Astrocyte of the cerebellum (primary cell): ENCODE results near the gene SERF1A.
"Not testable (repeated sequence)": the region's sequence is repeated elsewhere in the genome, so short reads cannot be mapped to it uniquely, and the experiment has no call there.

ENCODE experiments used
- DNase-seq: peaks from one replicate; pipeline ENCODE4 v3.0.0-alpha.2; 2011; ENCODE audit warnings: low read depth
- H3K4me3 ChIP-seq: 2 replicates; pipeline ENCODE4 v1.5.1; 2011; ENCODE audit warnings: mild to moderate bottlenecking, low read depth, low read length, moderate library complexity
- in situ Hi-C: cut with HindIII; loops from 2 replicates; pipeline ENCODE4 v1.10.0; 2017; ENCODE audit warnings: low sequenced_read_pairs

SERF1A gene

DNA sequence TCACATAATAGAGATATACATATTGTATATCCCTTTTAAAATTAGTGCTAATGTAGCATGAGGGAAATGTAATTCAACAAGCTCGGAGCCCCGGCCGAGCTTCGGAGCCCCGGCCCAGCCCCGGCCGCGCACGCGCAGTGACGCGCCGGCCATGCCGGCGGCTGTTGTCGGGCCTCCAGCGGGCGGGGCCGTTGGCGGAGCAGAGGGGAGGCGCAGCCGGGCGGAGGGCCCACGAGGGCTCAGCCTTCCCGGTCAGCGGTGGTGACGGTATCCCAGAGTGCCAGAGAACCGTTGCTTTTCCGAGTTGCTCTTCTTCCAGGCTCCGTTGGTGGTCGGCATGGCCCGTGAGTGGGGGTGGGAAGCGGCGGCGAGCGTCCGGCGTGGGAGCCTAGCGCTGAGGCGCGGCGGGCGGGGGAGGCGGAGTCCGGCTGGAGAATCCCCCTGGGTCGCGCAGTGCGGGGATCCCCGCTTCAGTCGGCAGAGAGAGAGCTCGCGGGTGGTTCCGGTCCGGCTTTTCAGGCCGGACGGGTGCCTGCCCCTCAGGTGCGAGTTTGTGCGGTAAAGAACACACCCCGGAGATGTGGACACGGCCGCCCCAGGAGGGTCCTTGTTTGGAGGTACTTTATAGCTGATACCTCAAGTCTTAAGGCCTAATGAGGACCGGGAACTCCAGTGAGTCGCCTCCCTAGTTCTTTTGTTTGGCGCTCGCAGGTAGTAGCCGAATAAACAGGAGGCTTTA lies at the start of gene SERF1A:
Gene SERF1A (plus strand): TSS at position 137 of the 739 bp plus-strand sequence. CDS start 201 bp downstream, at position 338.
- H3K4me3 ChIP-seq, in situ Hi-C loops: not testable (repeated sequence)

DNA sequence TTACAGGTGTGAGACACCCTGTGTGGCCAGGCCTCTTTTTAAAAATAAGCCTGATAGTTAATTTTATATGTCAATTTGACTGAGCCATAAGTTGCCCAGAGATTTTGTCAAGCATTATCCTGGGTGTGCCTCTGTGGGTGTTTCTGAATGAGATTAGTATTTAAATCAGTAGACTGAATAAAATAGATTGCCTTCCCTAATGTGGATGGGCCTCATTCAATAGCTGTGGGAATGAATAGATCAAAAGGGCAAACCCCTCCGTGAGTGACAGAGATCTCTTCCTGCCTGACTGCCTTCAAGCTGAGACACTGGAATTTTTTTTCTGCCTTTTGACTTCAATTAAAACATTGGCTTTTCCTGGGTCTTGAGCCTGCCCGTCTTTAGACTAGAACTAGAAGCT lies 33.7 kb upstream of the SERF1A start:
- DNase-seq, H3K4me3 ChIP-seq, in situ Hi-C loops: not testable (repeated sequence)

More for the DNA sequence above, at the start of gene SERF1A:
- DNase-seq = not testable (repeated sequence)

- in situ Hi-C loops, H3K4me3 ChIP-seq, DNase-seq: not testable (repeated sequence)
Measured at GRCh38 chr5:70870626-70871025, 29.8 kb upstream of the SERF1A start.

- in situ Hi-C loops, DNase-seq, H3K4me3 ChIP-seq: not testable (repeated sequence)
Measured at GRCh38 chr5:70896076-70896475, 4.4 kb upstream of the SERF1A start.

DNA sequence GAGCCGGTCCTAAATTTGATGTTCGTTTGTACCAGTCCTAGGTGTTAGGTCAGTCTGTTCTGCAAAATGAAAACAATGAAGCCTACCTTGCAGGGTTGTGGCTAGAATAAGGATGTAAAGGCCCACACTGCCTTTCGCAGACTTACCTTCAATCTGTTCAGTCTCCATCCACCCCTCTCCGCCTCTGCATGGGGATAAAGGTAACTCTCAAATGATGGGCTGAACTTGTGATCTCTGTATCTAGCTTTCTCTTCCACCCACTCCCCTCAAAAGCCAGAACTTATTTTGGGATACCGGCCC lies 753 bp downstream of the SERF1A start:
- in situ Hi-C loops, H3K4me3 ChIP-seq, DNase-seq: not testable (repeated sequence)

DNA sequence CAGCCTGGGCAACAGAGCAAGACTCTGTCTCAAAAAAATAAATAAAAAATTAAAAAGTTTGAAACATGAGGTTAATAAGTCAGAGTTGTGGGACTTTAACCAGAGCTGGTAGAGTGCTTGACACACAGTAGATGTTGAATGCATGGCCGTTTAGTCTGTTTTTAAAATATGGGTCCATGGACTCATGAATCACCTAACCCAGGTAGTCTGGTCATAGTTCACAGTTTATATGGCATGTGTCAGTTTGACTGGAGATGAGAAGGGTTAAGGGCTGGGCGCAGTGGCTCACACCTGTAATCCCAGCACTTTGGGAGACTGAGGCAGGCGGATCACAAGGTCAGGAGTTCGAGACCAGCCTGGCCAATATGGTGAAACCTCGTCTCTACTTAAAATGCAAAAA lies 6.2 kb downstream of the SERF1A start:
- in situ Hi-C loops = not testable (repeated sequence)

DNA sequence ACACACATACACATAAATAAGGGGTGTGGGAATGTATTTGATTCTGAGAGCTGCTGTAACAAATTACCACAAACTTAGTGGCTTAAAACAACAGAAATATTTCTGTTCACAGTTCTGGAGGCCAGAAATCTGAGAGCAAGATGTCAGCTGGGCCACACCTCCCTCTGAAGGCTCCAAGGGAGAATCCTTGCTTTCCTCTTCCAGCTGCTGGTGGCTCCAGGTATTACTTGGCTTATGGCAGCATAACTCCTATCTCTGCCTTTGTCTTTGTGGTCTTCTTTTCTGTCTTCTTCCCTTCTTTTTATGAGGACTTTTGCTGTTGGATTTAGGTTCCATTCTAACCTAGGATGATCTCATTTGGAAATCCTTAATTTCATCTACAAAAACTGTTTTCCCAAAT lies 16.4 kb downstream of the SERF1A start:
- in situ Hi-C loops, H3K4me3 ChIP-seq, DNase-seq: not testable (repeated sequence)

More for the DNA sequence above, 6.2 kb downstream of the SERF1A start:
- not testable (repeated sequence) for DNase-seq, H3K4me3 ChIP-seq

- H3K4me3 ChIP-seq, DNase-seq, in situ Hi-C loops: not testable (repeated sequence)
Measured at GRCh38 chr5:70925211-70925562, 24.7 kb downstream of the SERF1A start.

DNA sequence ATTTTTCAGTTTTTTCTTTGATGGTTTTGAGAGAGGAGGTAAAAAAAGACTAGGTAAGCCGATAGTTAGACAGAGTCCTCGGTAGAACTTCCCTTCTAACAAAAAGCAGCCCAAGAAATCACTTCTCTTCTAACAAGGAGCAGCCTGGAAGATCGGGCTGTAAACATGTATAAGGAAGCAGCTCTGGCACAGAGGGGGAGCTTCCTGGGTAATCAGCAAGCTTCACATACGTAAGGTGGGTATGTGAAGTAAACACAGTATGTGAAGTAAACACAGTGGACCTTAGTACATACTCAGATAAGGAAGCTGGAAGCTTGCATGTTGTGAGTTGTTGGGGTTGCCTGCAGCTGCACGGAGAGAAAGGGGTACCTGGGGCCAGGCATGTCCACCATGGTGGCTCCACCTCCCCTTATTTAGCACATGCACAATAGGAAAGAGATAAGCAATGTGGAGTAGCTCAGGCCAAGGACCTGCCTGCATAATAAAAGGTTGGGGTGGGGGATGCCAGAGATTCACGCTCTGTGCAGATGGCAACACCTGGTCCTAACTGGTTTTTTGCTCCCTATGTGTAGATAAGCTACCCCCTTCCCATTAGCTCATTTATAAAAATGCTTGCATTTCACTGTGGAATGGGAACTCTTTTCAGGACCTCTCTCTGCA lies 31.4 kb downstream of the SERF1A start:
- DNase-seq = not testable (repeated sequence)

GRCh38 chr5:70932560-70932959 lies 32.1 kb downstream of the SERF1A start:
- DNase-seq, in situ Hi-C loops, H3K4me3 ChIP-seq: not testable (repeated sequence)

More for the DNA sequence above, 31.4 kb downstream of the SERF1A start:
- H3K4me3 ChIP-seq, in situ Hi-C loops: not testable (repeated sequence)

GRCh38 chr5:70953068-70953467 lies 52.6 kb downstream of the SERF1A start:
- in situ Hi-C loops, DNase-seq, H3K4me3 ChIP-seq: not testable (repeated sequence)
